Small intestine (tissue), 7 donors: ENCODE results near the gene RIOK3. TPM values are rescaled to one million over a fixed set of nuclear protein-coding genes. Genes with fewer than 3 reads are reported as not detected.

Source experiments
- DNase-seq, 2 donors: peaks; one replicate each; pipeline versions ENCODE4 v3.0.0 to v3.0.0-alpha.2; 2013
- FAIRE-seq: peaks from 2 replicates; lab custom pipeline; 2012; peaks lifted over from hg19 to GRCh38; lab: Jason Lieb, UNC
- H3K27ac ChIP-seq, 3 donors: one replicate each; pipeline ENCODE4 v1.5.1; 2013; ENCODE audit warnings: low read length in 2 of 3, mild to moderate bottlenecking in 2 of 3, control low read depth in 1 of 3, inconsistent platforms in 1 of 3, low read depth in 1 of 3, moderate library complexity in 1 of 3
- H3K27me3 ChIP-seq, 3 donors: one replicate each; pipeline ENCODE4 v1.6.1; 2013; ENCODE audit warnings: low read length in 3 of 3, inconsistent platforms in 1 of 3; ENCODE audit not compliant: control insufficient read depth in 3 of 3, insufficient read depth in 3 of 3
- H3K36me3 ChIP-seq, 3 donors: one replicate each; pipeline ENCODE4 v1.6.1; 2013; ENCODE audit warnings: low read length in 3 of 3, inconsistent platforms in 1 of 3, low read depth in 1 of 3, mild to moderate bottlenecking in 1 of 3, moderate library complexity in 1 of 3; ENCODE audit not compliant: control insufficient read depth in 3 of 3, insufficient read depth in 2 of 3
- H3K4me1 ChIP-seq, 3 donors: one replicate each; pipeline ENCODE4 v1.6.1; 2013; ENCODE audit warnings: low read length in 2 of 3, inconsistent platforms in 1 of 3, low read depth in 1 of 3, mild to moderate bottlenecking in 1 of 3, moderate library complexity in 1 of 3; ENCODE audit not compliant: control insufficient read depth in 3 of 3, insufficient read depth in 2 of 3
- H3K4me3 ChIP-seq, 3 donors: one replicate each; pipeline ENCODE4 v1.5.1; 2013; ENCODE audit warnings: low read length in 3 of 3, control low read depth in 1 of 3, inconsistent platforms in 1 of 3, low read depth in 1 of 3, mild to moderate bottlenecking in 1 of 3, moderate library complexity in 1 of 3
- H3K9me3 ChIP-seq, 2 donors: one replicate each; pipeline ENCODE4 v1.6.1; 2013; ENCODE audit warnings: low read depth in 1 of 2, low read length in 1 of 2; ENCODE audit not compliant: control insufficient read depth in 2 of 2, insufficient read depth in 1 of 2
- WGBS, 3 donors: extraction: QIAGEN DNeasy Blood & Tissue Kit; methylation state at CpG; one replicate each; pipeline ENCODE4 v1.1.7; 2013; 5-methylcytosine and 5-hydroxymethylcytosine counted together
- polyA plus RNA-seq, 4 donors: library from polyadenylated mRNA; stranded (reverse) in 3 of 4; unstranded in 1 of 4; fragments of 200-250 nt in 3 of 4; fragments of 120-200 nt in 1 of 4; gene quantifications; one replicate each; pipeline versions ENCODE4 v1.2.1 to v1.2.3, GENCODE V29; 2013
- donor health status: healthy with polysubstance abuse.
- donor health status: control.
- donor health status: control.
- donor health status: Bipolar disorder and iron deficiency.
- donor health status: healthy.

Gene RIOK3
- polyA plus RNA-seq, 4 donors = 41.0 to 215 (median 146) TPM

DNA sequence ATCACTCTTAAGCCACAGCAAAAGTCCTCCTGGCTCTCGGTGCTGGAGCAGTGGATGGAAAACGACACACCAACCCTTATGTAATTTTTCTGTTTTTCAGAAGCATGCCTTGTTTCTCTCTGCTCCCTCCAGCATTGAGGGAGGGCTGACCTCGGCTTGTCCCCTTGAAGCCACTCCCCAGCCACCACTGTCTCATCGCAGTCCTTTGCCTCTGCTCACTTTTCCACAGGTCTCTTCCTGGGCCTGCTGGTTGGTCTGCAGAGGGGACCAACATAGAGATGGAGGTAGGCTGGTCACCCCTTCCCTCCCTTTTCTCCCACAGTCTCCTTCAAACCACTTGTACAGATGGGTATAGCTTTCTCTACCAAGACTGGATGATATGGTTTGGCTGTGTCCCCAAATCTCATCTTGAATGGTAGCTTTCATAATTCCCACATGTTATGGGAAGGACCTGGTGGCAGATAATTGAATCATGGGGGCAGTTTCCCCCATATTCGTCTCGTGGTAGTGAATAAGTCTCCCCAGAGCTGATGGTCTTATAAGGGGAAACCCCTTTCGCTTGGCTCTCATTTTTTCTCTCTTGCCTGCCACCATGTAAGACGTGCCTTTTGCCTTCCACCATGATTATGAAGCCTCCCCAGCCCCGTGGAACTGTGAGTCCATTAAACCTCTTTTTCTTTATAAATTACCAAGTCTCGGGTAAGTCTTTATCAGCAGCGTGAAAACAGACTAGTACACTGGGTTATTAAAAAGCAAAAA, 14.3 kb upstream of the RIOK3 start:
- Histone ChIP-seq H3K4me3 (no peak overlapping the region), H3K27ac (no peak overlapping the region), H3K36me3 (no peaks in the 10 kb centered on the region), H3K27me3 (no peaks in the 10 kb centered on the region), H3K9me3 (no peaks in the 10 kb centered on the region), H3K4me1 (peaks cover 0 to 3% (median 0%) of the 10 kb centered on the region in 3 donors)
- WGBS, 3 donors = 72 to 81% (median 81%) methylated on average over 11 of the region's 11 CpGs
- no peak for FAIRE-seq
- no peak for DNase-seq

DNA sequence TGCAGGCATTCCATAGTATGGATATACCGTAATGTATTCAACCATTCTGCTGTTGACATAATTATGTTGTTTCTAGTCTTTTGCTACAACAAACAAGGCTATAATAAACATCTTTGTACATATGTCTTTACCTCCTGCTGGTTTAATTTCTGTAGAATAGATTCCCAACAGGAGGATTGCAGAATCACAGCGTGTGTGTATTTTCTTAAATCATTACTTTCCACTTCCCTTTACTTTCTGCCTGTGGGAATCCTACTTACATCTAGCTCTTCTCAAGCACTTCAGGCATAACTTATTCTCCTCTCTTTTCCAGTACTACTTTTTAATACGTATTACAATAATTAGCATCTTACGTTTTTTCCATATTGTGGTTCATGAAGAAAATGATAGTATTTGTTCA, 13.0 kb upstream of the RIOK3 start:
- FAIRE-seq (no peak), DNase-seq (no peak)
- H3K27me3 ChIP-seq = no peaks in the 10 kb centered on the region
- H3K9me3 ChIP-seq = no peaks in the 10 kb centered on the region
- no peak overlapping the region for H3K4me3 ChIP-seq
- no peak overlapping the region for H3K27ac ChIP-seq
- H3K4me1 ChIP-seq = peaks cover 0 to 3% (median 0%) of the 10 kb centered on the region in 3 donors
- 87 to 92% (median 92%) methylated on average over 4 of the region's 4 CpGs for WGBS, 3 donors
- H3K36me3 ChIP-seq = no peaks in the 10 kb centered on the region

DNA sequence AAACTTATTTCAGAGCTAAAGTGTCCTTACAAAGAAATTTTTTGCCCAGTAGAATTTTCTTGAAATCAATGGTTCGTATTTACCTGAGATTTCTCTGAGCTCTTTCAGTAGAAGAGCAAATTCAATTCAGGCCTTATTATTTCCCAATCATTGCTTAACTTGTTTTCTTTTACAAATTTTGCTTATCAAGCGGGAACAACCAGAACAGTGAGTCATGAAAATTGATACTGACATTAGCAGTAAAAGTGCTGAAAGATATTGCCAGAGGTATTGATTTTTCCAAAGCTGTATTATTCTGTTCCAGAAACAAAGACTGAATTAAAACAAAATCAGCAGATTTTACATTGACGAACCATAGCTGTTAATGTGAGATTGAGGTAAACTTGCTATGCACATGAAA, 10.1 kb upstream of the RIOK3 start:
- no peaks in the 10 kb centered on the region for H3K9me3 ChIP-seq
- peaks cover 0 to 5% (median 0%) of the 10 kb centered on the region in 3 donors for H3K27me3 ChIP-seq
- no peak overlapping the region for H3K27ac ChIP-seq
- no peaks in the 10 kb centered on the region for H3K36me3 ChIP-seq
- no peaks in the 10 kb centered on the region for H3K4me1 ChIP-seq
- no peak overlapping the region for H3K4me3 ChIP-seq
- DNase-seq = peak in 1 of 2 donors; percentile 58
- no peak for FAIRE-seq
- 66 to 85% (median 74%) methylated on average over 3 of the region's 3 CpGs for WGBS, 3 donors

DNA sequence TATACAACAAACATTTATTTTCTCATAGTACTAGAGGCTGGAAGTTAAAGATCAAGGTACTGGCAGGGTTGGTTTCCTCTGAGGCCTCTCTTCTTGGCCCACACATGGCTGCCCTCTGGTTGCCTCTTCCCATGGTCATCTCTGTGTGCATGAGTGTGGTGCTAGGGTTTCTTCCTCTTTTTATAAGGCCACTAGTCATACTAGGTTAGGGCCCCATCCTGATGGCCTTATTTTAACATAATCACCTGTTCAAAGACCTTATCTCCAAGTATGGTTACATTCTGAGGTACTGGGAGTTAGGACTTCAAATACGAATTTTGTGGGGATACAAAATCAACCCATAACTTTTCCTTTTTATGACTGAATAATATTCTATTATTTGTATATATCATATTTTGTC, 4.8 kb upstream of the RIOK3 start:
- no peak overlapping the region for H3K4me3 ChIP-seq
- no peaks in the 10 kb centered on the region for H3K9me3 ChIP-seq
- WGBS, 3 donors = 89 to 94% (median 90%) methylated on average over 1 of the region's 1 CpG
- FAIRE-seq (no peak), DNase-seq (no peak)
- peaks cover 0 to 6% (median 2%) of the 10 kb centered on the region in 3 donors for H3K4me1 ChIP-seq
- H3K27me3 ChIP-seq = peaks cover 0 to 5% (median 0%) of the 10 kb centered on the region in 3 donors
- H3K36me3 ChIP-seq = no peaks in the 10 kb centered on the region
- H3K27ac ChIP-seq = no peak overlapping the region

DNA sequence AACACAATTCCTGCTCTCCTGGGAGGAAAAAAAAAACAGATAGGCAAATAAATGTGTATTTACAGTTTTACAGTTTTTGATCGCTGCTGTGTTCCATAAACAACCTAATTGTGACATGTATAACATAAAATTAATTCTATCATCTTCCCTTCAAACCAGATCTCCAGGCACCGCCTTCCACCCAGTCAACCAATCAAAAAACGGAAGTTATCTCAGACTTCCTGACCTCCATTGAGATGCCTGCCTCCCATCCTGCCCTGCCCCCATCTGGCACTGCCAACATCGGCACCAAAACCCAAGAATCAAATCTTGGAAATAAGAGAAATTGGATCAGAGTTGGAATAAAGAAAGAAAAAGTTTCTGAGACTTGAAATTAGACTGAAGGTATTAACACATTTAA, 3.1 kb upstream of the RIOK3 start:
- DNase-seq = no peak
- H3K4me1 ChIP-seq = peaks cover 0 to 6% (median 2%) of the 10 kb centered on the region in 3 donors
- 67 to 79% (median 73%) methylated on average over 4 of the region's 4 CpGs for WGBS, 3 donors
- no peak for FAIRE-seq
- H3K27me3 ChIP-seq = peaks cover 0 to 5% (median 0%) of the 10 kb centered on the region in 3 donors
- no peak overlapping the region for H3K4me3 ChIP-seq
- no peaks in the 10 kb centered on the region for H3K9me3 ChIP-seq
- peaks cover 0 to 2% (median 0%) of the 10 kb centered on the region in 3 donors for H3K36me3 ChIP-seq
- H3K27ac ChIP-seq = no peak overlapping the region

DNA sequence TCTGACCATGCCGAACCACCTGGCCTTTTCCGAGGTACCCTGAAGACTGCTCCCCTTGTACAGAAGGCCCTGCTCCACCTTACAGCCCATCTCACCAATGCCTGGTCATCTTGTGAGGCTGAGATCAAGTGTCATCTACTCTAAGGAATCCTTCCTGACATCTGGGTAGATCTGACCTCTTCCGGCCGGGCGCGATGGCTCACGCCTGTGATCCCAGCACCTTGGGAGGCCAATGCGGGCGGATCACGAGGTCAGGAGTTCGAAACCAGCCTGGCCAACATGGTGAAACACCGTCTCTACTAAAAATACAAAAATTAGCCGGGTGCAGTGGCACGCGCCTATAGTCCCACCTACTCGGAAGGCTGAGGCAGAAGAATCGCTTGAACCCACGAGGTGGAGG, 2.1 kb upstream of the RIOK3 start:
- FAIRE-seq (no peak), DNase-seq (no peak)
- no peak overlapping the region for H3K4me3 ChIP-seq
- WGBS, 3 donors = 90 to 94% (median 91%) methylated on average over 18 of the region's 18 CpGs
- H3K36me3 ChIP-seq = peaks cover 0 to 10% (median 2%) of the 10 kb centered on the region in 3 donors
- no peak overlapping the region for H3K27ac ChIP-seq
- H3K4me1 ChIP-seq = peaks cover 0 to 6% (median 2%) of the 10 kb centered on the region in 3 donors
- H3K27me3 ChIP-seq = peaks cover 0 to 5% (median 0%) of the 10 kb centered on the region in 3 donors
- H3K9me3 ChIP-seq = no peaks in the 10 kb centered on the region

DNA sequence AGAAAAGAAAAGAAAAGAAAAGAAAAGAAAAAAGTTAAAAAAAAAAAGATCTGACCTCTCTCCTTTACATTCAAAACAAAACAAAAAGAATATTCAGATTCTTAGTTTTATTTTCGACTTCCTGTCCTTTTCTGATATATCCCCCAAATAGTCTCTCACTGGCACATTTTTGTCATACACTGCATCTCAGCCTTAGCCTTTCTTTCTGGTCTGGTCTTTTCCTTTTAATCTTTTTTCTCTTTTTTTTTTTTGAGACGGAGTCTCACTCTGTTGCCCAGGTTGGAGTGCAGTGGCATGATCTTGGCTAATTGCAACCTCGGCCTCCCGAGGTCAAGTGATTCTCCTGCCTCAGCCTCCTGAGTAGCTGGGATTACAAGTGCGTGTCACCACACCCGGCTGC, 1.6 kb upstream of the RIOK3 start:
- H3K4me1 ChIP-seq = peaks cover 0 to 6% (median 2%) of the 10 kb centered on the region in 3 donors
- DNase-seq = no peak
- H3K27ac ChIP-seq = no peak overlapping the region
- 83 to 89% (median 86%) methylated on average over 6 of the region's 6 CpGs for WGBS, 3 donors
- no peaks in the 10 kb centered on the region for H3K9me3 ChIP-seq
- no peak overlapping the region for H3K4me3 ChIP-seq
- peaks cover 0 to 5% (median 0%) of the 10 kb centered on the region in 3 donors for H3K27me3 ChIP-seq
- FAIRE-seq = no peak
- H3K36me3 ChIP-seq = peaks cover 0 to 12% (median 2%) of the 10 kb centered on the region in 3 donors

DNA sequence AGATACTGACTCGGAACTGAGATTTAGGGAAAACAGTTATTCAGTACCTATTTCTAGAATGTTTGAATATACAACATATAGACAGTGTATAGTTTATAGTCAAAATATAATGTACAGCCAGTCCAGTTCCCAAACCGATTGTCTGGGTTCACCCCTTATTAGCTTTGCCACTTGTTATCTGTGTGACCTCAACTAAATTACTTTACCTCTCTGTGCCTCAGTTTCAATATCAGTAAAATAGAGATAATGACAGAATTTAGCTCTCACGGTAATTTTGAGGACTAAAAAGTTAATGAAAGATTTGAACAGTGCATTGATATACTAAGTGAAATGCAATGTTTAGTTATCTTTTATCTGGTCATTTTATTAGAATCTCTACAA, 750 bp upstream of the RIOK3 start:
- no peaks in the 10 kb centered on the region for H3K9me3 ChIP-seq
- H3K36me3 ChIP-seq = peaks cover 0 to 12% (median 2%) of the 10 kb centered on the region in 3 donors
- peak overlapping the region in 1 of 3 donors; percentile 84 for H3K4me3 ChIP-seq
- DNase-seq (no peak), FAIRE-seq (no peak)
- 18 to 49% (median 30%) methylated on average over 3 of the region's 3 CpGs for WGBS, 3 donors
- peaks cover 0 to 3% (median 0%) of the 10 kb centered on the region in 3 donors for H3K27me3 ChIP-seq
- H3K27ac ChIP-seq = peak overlapping the region; percentile 69 to 94 (median 90)
- peaks cover 0 to 6% (median 2%) of the 10 kb centered on the region in 3 donors for H3K4me1 ChIP-seq
